Fibroblast of pulmonary artery (primary cell): ENCODE results near the gene PALLD.

Source experiments
- DNase-seq: peaks from one replicate; pipeline ENCODE4 v3.0.0-alpha.2; 2010; ENCODE audit warnings: low read depth
- H3K4me3 ChIP-seq: replicated peaks from 2 replicates; pipeline ENCODE4 v1.5.1; 2011; ENCODE audit warnings: low read depth, mild to moderate bottlenecking, control low read depth, low read length, moderate library complexity
- CTCF ChIP-seq: IDR thresholded peaks from 2 replicates; pipeline ENCODE4 v1.5.1; 2011; ENCODE audit warnings: mild to moderate bottlenecking, control low read depth, low read length, inconsistent platforms; ENCODE audit errors: missing control alignments

Gene PALLD

GRCh38 chr4:168575473-168575872 is 78.6 kb downstream of the PALLD start:
- no peak for DNase-seq
- TF ChIP-seq CTCF, result no peak
- no peak overlapping the region for H3K4me3 ChIP-seq

GRCh38 chr4:168577624-168578023 is 80.8 kb downstream of the PALLD start:
- no peak for DNase-seq
- H3K4me3 ChIP-seq, result no peak overlapping the region
- TF ChIP-seq CTCF, result no peak

- TF ChIP-seq CTCF, result no peak
- DNase-seq, result no peak
- H3K4me3 ChIP-seq, result no peak overlapping the region
Observed at GRCh38 chr4:168580228-168580627, 83.4 kb downstream of the PALLD start.

GRCh38 chr4:168584321-168584771 is 87.5 kb downstream of the PALLD start:
- TF ChIP-seq CTCF, result no peak
- no peak overlapping the region for H3K4me3 ChIP-seq
- no peak for DNase-seq

- no peak overlapping the region for H3K4me3 ChIP-seq
- TF ChIP-seq CTCF, result peak; percentile 85
- peak; percentile 91 for DNase-seq
Observed at GRCh38 chr4:168585168-168586091, 88.6 kb downstream of the PALLD start.

- no peak overlapping the region for H3K4me3 ChIP-seq
- no peak for TF ChIP-seq CTCF
- DNase-seq, result no peak
Observed at GRCh38 chr4:168586926-168587325, 90.1 kb downstream of the PALLD start.
